Measurements from ENCODE around the gene GTF2H3. TPM values are rescaled to one million over a fixed set of nuclear protein-coding genes. Genes with fewer than 3 reads are reported as not detected.

GTF2H3 gene
- total and polyA plus RNA-seq, 9 of the 15 experiments (the other 6 are each of a cell fraction or from before 2014, with no cell fraction given) = 22.7 to 99.7 (median 49.6) TPM

GRCh38 chr12:123621619-123622530, 11.8 kb upstream of the GTF2H3 start:
- Histone ChIP-seq H3K4me3 (no peak overlapping the region), H4K20me1 (replicated peaks; ENCODE audit: control insufficient read depth, insufficient read depth, low read length) (0 out of 2 replicates have a peak, but pooled peaks cover 3% of the 10 kb centered on the region), H3K27me3 (ENCODE audit: control insufficient read depth in 2 of 2, insufficient read depth in 2 of 2, low read length in 2 of 2) (no peaks in the 10 kb centered on the region), H3K9me3 (replicated peaks; ENCODE audit: control insufficient read depth, insufficient read depth, low read depth, low read length) (no peaks in the 10 kb centered on the region), H3K36me3 (ENCODE audit: control insufficient read depth, insufficient read depth, low read length) (peaks cover 90% of the 10 kb centered on the region), H3K4me2 (ENCODE audit: insufficient read depth, low read length) (no peak overlapping the region), H3K79me2 (ENCODE audit: control insufficient read depth, insufficient read depth, low read length) (no peaks in the 10 kb centered on the region), H3K9me1 (ENCODE audit: control insufficient read depth, insufficient read depth, low read length) (no peaks in the 10 kb centered on the region), H3K4me1 (replicated peaks in 1 of 2; ENCODE audit: control insufficient read depth in 2 of 2, insufficient read depth in 2 of 2, low read length in 2 of 2) (no peaks in the 10 kb centered on the region), H3K9ac (ENCODE audit: insufficient read depth in 1 of 2, low read depth in 2 of 2, low read length in 2 of 2) (no peak overlapping the region), H2AFZ (ENCODE audit: low read depth, low read length) (no peak overlapping the region), H3K27ac (ENCODE audit: extremely low read depth, low read depth, low read length) (peak overlapping the region; percentile 20; the same call in 1 of the 3 replicates)
- WGBS (ENCODE audit: insufficient coverage, low coverage, missing lambda C conversion rate) = 82% methylated on average over 15 of the region's 15 CpGs
- POLR2A ChIA-PET = interaction anchor here (0.6 to 1.5 kb wide), 7 partner anchors 8 to 90 kb away, joined by 3 to 5 read pairs (median 4); no protein-coding TSS in a partner anchor
- BruUV-seq (replicated peaks) = no TSS peak
- ATAC-seq (peak; percentile 31), DNase-seq (ENCODE audit: extremely low read depth in 1 of 4, low spot score in 3 of 4) (no peak), FAIRE-seq (no peak)
- CTCF ChIA-PET (ENCODE audit: low intra/inter-chr PET ratio) = no interaction called here
- intact Hi-C loops (cut with micrococcal nuclease) (no loop called here), in situ Hi-C loops (cut with MboI) (no loop called here)
- peak; percentile 17; the same call in 1 of the 2 replicates for TF ChIP-seq MYNN (IDR thresholded peaks at IDR 0.05)
- no peak for TF ChIP-seq MYNN (CRISPR knock-in tag; IDR thresholded peaks at IDR 0.05)
- no peak for TF ChIP-seq ZZZ3 (IDR thresholded peaks at IDR 0.05)
- TF ChIP-seq POLR2A (conservative IDR thresholded peaks at IDR 0.05) = peak; percentile 61
- TF ChIP-seq SUPT5H (IDR thresholded peaks at IDR 0.05) = peak; percentile 57
- peak; percentile 45 for TF ChIP-seq WHSC1 (IDR thresholded peaks at IDR 0.05; ENCODE audit: low read length)
- TF ChIP-seq, protein P1, sequence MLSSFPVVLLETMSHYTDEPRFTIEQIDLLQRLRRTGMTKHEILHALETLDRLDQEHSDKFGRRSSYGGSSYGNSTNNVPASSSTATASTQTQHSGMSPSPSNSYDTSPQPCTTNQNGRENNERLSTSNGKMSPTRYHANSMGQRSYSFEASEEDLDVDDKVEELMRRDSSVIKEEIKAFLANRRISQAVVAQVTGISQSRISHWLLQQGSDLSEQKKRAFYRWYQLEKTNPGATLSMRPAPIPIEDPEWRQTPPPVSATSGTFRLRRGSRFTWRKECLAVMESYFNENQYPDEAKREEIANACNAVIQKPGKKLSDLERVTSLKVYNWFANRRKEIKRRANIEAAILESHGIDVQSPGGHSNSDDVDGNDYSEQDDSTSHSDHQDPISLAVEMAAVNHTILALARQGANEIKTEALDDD (IDR thresholded peaks at IDR 0.05) = no peak
- peak; percentile 8; the same call in 1 of the 2 replicates for TF ChIP-seq POLR2AphosphoS5 (IDR thresholded peaks at IDR 0.05; ENCODE audit: control insufficient read depth, insufficient read depth, low read depth, low read length)
- no peak for TF ChIP-seq BDP1 (IDR thresholded peaks at IDR 0.05; ENCODE audit: insufficient read depth, insufficient read length)
- peak; percentile 86; the same call in 1 of the 2 replicates for TF ChIP-seq POLR2AphosphoS2 (IDR thresholded peaks at IDR 0.05; ENCODE audit: low read length)
- TF ChIP-seq POLR2G (IDR thresholded peaks at IDR 0.05; ENCODE audit: low read depth, low read length) = 0 out of 2 replicates have a peak, but pooled peaks have one; percentile 13
- no peak for TF ChIP-seq FOXA1 (IDR thresholded peaks at IDR 0.05; ENCODE audit: borderline replicate concordance)

All from K562 (cell line).